Activated CD8-positive, alpha-beta memory T cell treated with anti-CD3 and anti-CD28 coated beads, Interleukin-2, amount 10 ng/mL, durations not matched to agents 7 days and 5 days (primary cell): Measurements from ENCODE around the gene BPIFA3. TPM values are rescaled to one million over a fixed set of nuclear protein-coding genes. Genes with fewer than 3 reads are reported as not detected.
A peak's percentile ranks its signal among the peaks of the same experiment; 100 is the strongest.

Experiments used
- ATAC-seq: fragments of 150-1000 bp; cut with Tn5 transposase; one replicate; pipeline ENCODE4 v1.10.0; 2021; ENCODE audit warnings: moderate library complexity
- CTCF ChIA-PET: fragments of 350-600 bp; sonication (Branson Sonifier 250); formaldehyde crosslinking; loops from one replicate; lab custom pipeline; 2021; ENCODE audit warnings: antibody characterized with exemption; lab: Charles Lee
- DNase-seq: peaks from one replicate; pipeline ENCODE4 v3.0.0-alpha.2; 2020
- H3K27ac Mint-ChIP-seq: one replicate; pipeline ENCODE4 v1.8.0; 2021; ENCODE audit warnings: mild to moderate bottlenecking, mixed read lengths
- H3K27me3 Mint-ChIP-seq: one replicate; pipeline ENCODE4 v1.8.0; 2021; ENCODE audit warnings: mixed read lengths
- H3K36me3 Mint-ChIP-seq: one replicate; pipeline ENCODE4 v1.8.0; 2021; ENCODE audit warnings: mild to moderate bottlenecking, mixed read lengths
- H3K4me1 Mint-ChIP-seq: one replicate; pipeline ENCODE4 v1.8.0; 2021; ENCODE audit warnings: mixed read lengths
- H3K4me3 Mint-ChIP-seq: one replicate; pipeline ENCODE4 v1.8.0; 2021; ENCODE audit warnings: mild to moderate bottlenecking, moderate library complexity, mixed read lengths
- H3K9me3 Mint-ChIP-seq: one replicate; pipeline ENCODE4 v1.8.0; 2022; ENCODE audit warnings: low read depth, mixed read lengths
- total RNA-seq, 2 experiments: library from RNA; stranded (reverse); gene quantifications; one replicate each; pipeline ENCODE4 v1.2.3, GENCODE V29; 2021

BPIFA3 gene
- total RNA-seq, 2 experiments from 2014 or later: not detected

GRCh38 chr20:33252460-33252859 is 35.3 kb downstream of the BPIFA3 start:
- DNase-seq: no peak
- Mint-ChIP-seq H3K27ac (no peak overlapping the region), H3K4me3 (no peak overlapping the region), H3K4me1 (no peaks in the 10 kb centered on the region), H3K27me3 (peaks cover 28% of the 10 kb centered on the region), H3K9me3 (no peaks in the 10 kb centered on the region), H3K36me3 (no peaks in the 10 kb centered on the region)
- no peak for ATAC-seq
- CTCF ChIA-PET: interaction anchor here (0.6 kb wide), 1 partner anchor 23 kb away, joined by 3 read pairs; no protein-coding TSS in a partner anchor

DNA sequence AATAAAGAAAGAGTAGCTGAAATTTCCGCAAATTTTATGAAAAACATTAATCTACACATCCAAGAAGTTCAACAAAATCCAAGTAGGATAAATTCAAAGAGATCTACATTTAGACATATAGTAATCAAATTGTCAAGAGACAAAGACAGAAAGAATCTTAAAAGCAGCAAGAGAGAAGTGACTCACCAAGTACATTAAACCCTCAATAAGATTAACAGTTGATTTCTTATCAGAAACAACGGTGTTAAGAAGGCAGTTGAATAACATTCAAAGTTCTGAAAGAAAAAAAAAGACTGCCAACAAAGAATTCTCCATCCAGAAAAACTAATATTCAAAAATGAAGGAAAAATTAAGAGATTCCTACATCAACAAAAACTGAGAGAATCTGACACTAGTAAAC is 37.9 kb downstream of the BPIFA3 start:
- no peaks in the 10 kb centered on the region for H3K9me3 Mint-ChIP-seq
- H3K27me3 Mint-ChIP-seq: peaks cover 35% of the 10 kb centered on the region
- CTCF ChIA-PET: no interaction called here
- no peaks in the 10 kb centered on the region for H3K4me1 Mint-ChIP-seq
- H3K4me3 Mint-ChIP-seq: no peak overlapping the region
- no peaks in the 10 kb centered on the region for H3K36me3 Mint-ChIP-seq
- ATAC-seq (no peak), DNase-seq (no peak)
- H3K27ac Mint-ChIP-seq: no peak overlapping the region

DNA sequence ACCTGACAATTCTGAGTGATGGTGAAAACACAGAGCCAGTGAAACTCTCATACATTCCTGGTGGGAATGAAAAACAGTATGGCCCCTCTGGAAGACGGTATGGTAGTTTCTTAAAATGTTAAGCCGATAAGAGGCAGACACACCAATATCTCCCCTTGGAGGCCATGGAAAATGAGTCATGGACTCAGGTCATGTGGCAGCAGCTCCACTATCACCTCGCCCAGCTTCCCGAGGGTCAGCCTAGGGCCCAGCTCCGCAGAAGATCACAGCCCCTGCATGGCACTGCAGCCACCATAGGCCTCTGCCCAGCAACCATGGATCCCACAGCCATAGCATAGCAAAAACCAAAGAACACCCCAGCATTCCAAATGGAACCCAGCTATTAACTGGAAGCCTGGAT is 40.1 kb downstream of the BPIFA3 start:
- H3K27ac Mint-ChIP-seq: no peak overlapping the region
- CTCF ChIA-PET: no interaction called here

GRCh38 chr20:33259371-33259770 is 42.2 kb downstream of the BPIFA3 start:
- Mint-ChIP-seq H3K4me1 (no peaks in the 10 kb centered on the region), H3K27me3 (peaks cover 64% of the 10 kb centered on the region), H3K27ac (no peak overlapping the region), H3K36me3 (no peaks in the 10 kb centered on the region), H3K4me3 (no peak overlapping the region), H3K9me3 (no peaks in the 10 kb centered on the region)
- ATAC-seq: no peak
- CTCF ChIA-PET: no interaction called here
- no peak for DNase-seq

More for the DNA sequence above, 40.1 kb downstream of the BPIFA3 start:
- H3K36me3 Mint-ChIP-seq: no peaks in the 10 kb centered on the region
- no peaks in the 10 kb centered on the region for H3K9me3 Mint-ChIP-seq
- ATAC-seq: no peak
- H3K4me3 Mint-ChIP-seq: no peak overlapping the region
- H3K27me3 Mint-ChIP-seq: peaks cover 53% of the 10 kb centered on the region
- H3K4me1 Mint-ChIP-seq: no peaks in the 10 kb centered on the region
- DNase-seq: no peak

- DNase-seq (no peak), ATAC-seq (no peak)
- Mint-ChIP-seq H3K36me3 (no peaks in the 10 kb centered on the region), H3K27ac (no peak overlapping the region), H3K9me3 (no peaks in the 10 kb centered on the region), H3K4me1 (no peaks in the 10 kb centered on the region), H3K27me3 (peaks cover 50% of the 10 kb centered on the region), H3K4me3 (no peak overlapping the region)
- CTCF ChIA-PET: interaction anchor here (1.0 to 1.8 kb wide), 3 partner anchors 31 to 506 kb away, joined by 3 to 5 read pairs (median 4); no protein-coding TSS in a partner anchor
Observed at GRCh38 chr20:33261465-33261864, 44.3 kb downstream of the BPIFA3 start.

- H3K36me3 Mint-ChIP-seq: no peaks in the 10 kb centered on the region
- H3K4me3 Mint-ChIP-seq: no peak overlapping the region
- ATAC-seq (peak; percentile 57), DNase-seq (no peak)
- H3K27ac Mint-ChIP-seq: no peak overlapping the region
- H3K9me3 Mint-ChIP-seq: no peaks in the 10 kb centered on the region
- CTCF ChIA-PET: interaction anchor here (0.8 to 1.8 kb wide), 10 partner anchors 8 to 406 kb away, joined by 3 to 5 read pairs (median 4); no protein-coding TSS in a partner anchor
- H3K27me3 Mint-ChIP-seq: peaks cover 41% of the 10 kb centered on the region
- H3K4me1 Mint-ChIP-seq: no peaks in the 10 kb centered on the region
Observed at GRCh38 chr20:33262658-33263065, 45.5 kb downstream of the BPIFA3 start.

DNA sequence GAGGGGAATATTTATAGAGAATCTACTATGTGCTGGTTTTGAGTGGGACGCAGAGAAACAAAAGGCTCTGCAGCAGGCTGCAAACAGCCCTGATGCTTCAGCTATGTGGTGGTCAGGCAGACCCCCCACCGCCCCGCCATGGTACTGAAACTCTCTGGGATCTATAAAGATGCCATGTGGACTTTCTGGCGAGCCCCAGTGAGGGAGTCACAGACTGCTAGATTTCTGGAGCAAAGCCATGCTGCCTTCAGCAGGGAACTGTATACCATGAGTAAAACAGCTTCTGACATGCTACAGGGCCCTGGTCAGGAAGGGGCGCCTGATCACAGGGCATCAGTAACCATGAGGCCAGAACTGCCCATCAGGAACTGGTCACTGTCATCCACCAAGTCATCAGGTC is 46.6 kb downstream of the BPIFA3 start:
- Mint-ChIP-seq H3K27me3 (peaks cover 44% of the 10 kb centered on the region), H3K36me3 (no peaks in the 10 kb centered on the region), H3K4me3 (no peak overlapping the region), H3K27ac (no peak overlapping the region), H3K4me1 (no peaks in the 10 kb centered on the region), H3K9me3 (no peaks in the 10 kb centered on the region)
- no peak for DNase-seq
- ATAC-seq: no peak
- CTCF ChIA-PET: interaction anchor here (1.1 to 1.2 kb wide), 2 partner anchors 15 to 91 kb away, joined by 3 to 4 read pairs; no protein-coding TSS in a partner anchor

- CTCF ChIA-PET: no interaction called here
- Mint-ChIP-seq H3K4me3 (no peak overlapping the region), H3K36me3 (no peaks in the 10 kb centered on the region), H3K4me1 (peaks cover under 1% of the 10 kb centered on the region), H3K27me3 (peaks cover 36% of the 10 kb centered on the region), H3K9me3 (no peaks in the 10 kb centered on the region), H3K27ac (no peak overlapping the region)
- no peak for ATAC-seq
- no peak for DNase-seq
Observed at GRCh38 chr20:33267701-33268100, 50.5 kb downstream of the BPIFA3 start.

DNA sequence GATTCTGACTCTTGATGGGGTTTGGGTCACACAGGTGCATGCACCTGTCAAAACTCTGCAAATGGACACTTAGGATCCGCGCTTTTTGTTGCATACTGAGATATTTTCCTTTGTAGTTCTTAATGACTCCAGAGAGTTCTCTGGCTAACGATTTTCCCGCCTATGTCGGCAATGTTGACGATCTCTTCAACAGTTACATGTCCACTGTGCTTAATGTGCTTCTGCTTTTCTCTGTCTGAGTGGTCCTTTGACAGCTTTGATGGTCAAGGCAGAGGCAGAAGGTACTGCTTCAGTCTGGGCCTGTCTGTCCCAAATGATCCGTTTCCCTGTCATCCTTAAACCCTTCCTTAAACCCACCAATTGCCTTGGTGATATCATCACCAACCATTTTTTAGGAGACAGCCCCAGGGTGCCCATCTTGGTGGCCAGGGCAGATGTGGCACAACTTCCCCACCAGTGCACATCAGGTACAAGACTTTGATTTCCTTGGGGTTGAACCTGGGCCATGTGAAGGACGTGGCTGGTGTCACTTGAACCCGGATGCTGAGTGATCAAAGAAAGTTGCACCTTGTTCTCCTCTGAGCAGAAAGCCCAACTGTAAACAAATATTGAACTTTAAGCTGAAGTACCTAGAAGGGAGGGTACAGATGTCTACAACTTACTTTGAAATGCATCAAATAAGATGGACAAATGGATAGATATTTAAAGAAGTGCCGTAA is 55.2 kb downstream of the BPIFA3 start:
- Mint-ChIP-seq H3K9me3 (no peaks in the 10 kb centered on the region), H3K36me3 (no peaks in the 10 kb centered on the region), H3K27ac (no peak overlapping the region), H3K27me3 (peaks cover 29% of the 10 kb centered on the region), H3K4me1 (peaks cover 8% of the 10 kb centered on the region), H3K4me3 (no peak overlapping the region)
- CTCF ChIA-PET: no interaction called here
- no peak for ATAC-seq
- no peak for DNase-seq

GRCh38 chr20:33273117-33273851 is 56.1 kb downstream of the BPIFA3 start:
- no peaks in the 10 kb centered on the region for H3K9me3 Mint-ChIP-seq
- CTCF ChIA-PET: no interaction called here

GRCh38 chr20:33275215-33275614 is 58.1 kb downstream of the BPIFA3 start:
- CTCF ChIA-PET: interaction anchor here (1.5 kb wide), 1 partner anchor 17 kb away, joined by 4 read pairs; no protein-coding TSS in a partner anchor

More at GRCh38 chr20:33273117-33273851, 56.1 kb downstream of the BPIFA3 start:
- H3K36me3 Mint-ChIP-seq: no peaks in the 10 kb centered on the region
- H3K4me3 Mint-ChIP-seq: no peak overlapping the region
- peaks cover 8% of the 10 kb centered on the region for H3K4me1 Mint-ChIP-seq
- ATAC-seq (peak; percentile 74), DNase-seq (peak; percentile 58)
- no peak overlapping the region for H3K27ac Mint-ChIP-seq
- peaks cover 29% of the 10 kb centered on the region for H3K27me3 Mint-ChIP-seq

DNA sequence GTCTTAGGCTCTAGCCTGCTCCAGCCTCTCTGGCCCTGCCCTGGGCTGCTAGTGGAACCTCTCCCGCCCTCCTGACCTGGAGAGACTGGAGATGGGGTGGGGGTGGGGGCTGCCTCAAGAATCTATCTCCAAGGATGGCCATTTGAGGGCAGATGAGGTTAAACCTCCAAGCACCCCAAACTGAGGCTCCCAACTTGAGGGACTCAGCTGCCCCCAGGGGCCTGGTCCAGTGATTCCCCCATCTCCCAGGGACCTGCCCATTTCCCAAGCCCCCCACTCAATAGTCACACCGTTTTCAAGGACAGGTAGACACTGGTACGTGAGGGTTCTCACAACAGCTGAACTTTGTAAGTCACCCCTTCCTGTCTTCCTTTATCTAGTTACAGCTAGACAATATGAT is 58.7 kb downstream of the BPIFA3 start:
- peaks cover 8% of the 10 kb centered on the region for H3K4me1 Mint-ChIP-seq
- H3K4me3 Mint-ChIP-seq: no peak overlapping the region
- no peak overlapping the region for H3K27ac Mint-ChIP-seq
- CTCF ChIA-PET: interaction anchor here (1.5 kb wide), 1 partner anchor 17 kb away, joined by 4 read pairs; no protein-coding TSS in a partner anchor
- H3K36me3 Mint-ChIP-seq: no peaks in the 10 kb centered on the region
- H3K9me3 Mint-ChIP-seq: no peaks in the 10 kb centered on the region
- peaks cover 38% of the 10 kb centered on the region for H3K27me3 Mint-ChIP-seq
- ATAC-seq (no peak), DNase-seq (no peak)

More at GRCh38 chr20:33275215-33275614, 58.1 kb downstream of the BPIFA3 start:
- no peak for ATAC-seq
- peaks cover 8% of the 10 kb centered on the region for H3K4me1 Mint-ChIP-seq
- no peak overlapping the region for H3K27ac Mint-ChIP-seq
- no peak overlapping the region for H3K4me3 Mint-ChIP-seq
- H3K27me3 Mint-ChIP-seq: peaks cover 41% of the 10 kb centered on the region
- H3K9me3 Mint-ChIP-seq: no peaks in the 10 kb centered on the region
- DNase-seq: no peak
- no peaks in the 10 kb centered on the region for H3K36me3 Mint-ChIP-seq

DNA sequence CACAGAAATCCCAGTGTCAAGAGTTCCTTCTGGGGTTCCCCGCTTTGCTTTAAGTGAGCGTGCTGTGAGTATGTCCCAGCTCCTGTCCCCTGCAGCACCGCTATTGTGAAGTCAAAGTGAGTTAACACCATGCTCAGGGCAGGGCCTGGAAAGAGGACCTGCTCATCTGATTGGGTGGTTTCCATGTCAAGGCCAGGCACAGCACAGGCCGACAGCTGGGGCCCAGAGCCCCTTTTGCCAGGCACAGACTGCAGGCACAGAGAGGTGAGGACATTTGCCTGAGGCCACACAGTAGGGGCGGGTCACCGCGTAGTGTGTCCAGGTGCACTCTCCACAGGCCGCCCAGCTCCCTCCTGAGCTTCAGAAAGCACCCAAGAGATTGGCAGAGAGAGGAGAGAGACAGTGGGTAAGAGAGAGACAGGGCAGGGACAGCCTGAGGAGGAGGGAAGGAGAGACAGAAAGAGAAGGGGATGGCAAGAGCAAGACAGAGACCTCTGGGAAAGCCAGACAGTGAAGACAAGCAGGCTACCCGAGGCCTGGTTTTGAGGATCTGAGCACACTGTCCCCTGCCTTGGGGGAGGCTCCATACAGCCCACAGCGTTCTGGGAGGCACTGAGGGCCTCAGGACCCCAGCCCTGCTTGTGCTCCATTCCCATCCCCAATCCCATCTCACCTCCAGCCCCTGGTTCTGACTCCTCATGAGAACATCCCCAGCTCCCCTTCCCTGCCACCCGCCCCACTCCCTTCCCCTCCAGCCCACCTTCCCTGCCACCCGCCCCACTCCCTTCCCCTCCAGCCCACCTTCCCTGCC is 59.4 kb downstream of the BPIFA3 start:
- no peak for ATAC-seq
- no peaks in the 10 kb centered on the region for H3K9me3 Mint-ChIP-seq
- H3K27me3 Mint-ChIP-seq: peaks cover 34% of the 10 kb centered on the region
- H3K4me1 Mint-ChIP-seq: peaks cover 8% of the 10 kb centered on the region
- no peak for DNase-seq
- no peak overlapping the region for H3K4me3 Mint-ChIP-seq
- no peak overlapping the region for H3K27ac Mint-ChIP-seq
- no peaks in the 10 kb centered on the region for H3K36me3 Mint-ChIP-seq
- CTCF ChIA-PET: interaction anchor here (1.5 kb wide), 1 partner anchor 16 kb away, joined by 4 read pairs; no protein-coding TSS in a partner anchor
